ENCODE measurements around the gene NAV3. TPM values are rescaled to one million over a fixed set of nuclear protein-coding genes. Genes with fewer than 3 reads are reported as not detected.

The NAV3 gene
- total and polyA plus RNA-seq, 4 donors = 0.22 to 1.7 (median 0.71) TPM

DNA sequence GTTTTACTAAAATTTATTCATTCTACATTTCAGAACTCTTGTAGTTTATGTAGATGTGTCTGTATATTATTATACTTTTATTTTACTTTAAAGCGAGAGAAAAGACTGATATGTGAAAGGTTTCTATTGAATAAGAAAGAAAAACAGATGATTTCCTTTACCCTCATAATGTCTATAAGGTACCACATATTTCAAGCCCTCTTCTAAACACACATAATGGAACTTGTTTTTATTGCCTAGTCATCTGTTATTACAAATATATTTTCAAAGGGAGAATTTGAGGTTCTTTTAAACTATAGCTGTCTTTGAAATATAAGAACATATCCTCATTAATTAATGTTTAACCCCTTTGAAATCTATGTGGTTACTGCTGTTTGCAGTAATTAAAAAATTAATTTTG, 34.5 kb downstream of the NAV3 start:
- Histone ChIP-seq H3K9ac (ENCODE audit: low read depth in 1 of 2, low read length in 2 of 2) (no peak overlapping the region), H3K4me3 (ENCODE audit: low read depth in 1 of 3, low read length in 3 of 3) (no peak overlapping the region), H3K27ac (ENCODE audit: low read depth in 1 of 2, low read length in 2 of 2) (no peak overlapping the region), H3K9me3 (ENCODE audit: control insufficient read depth in 4 of 4, low read length in 3 of 4) (no peaks in the 10 kb centered on the region), H3K27me3 (ENCODE audit: control insufficient read depth in 4 of 4, insufficient read depth in 4 of 4, low read length in 3 of 4) (no peaks in the 10 kb centered on the region), H3K36me3 (ENCODE audit: control insufficient read depth in 4 of 4, insufficient read depth in 3 of 4, low read depth in 1 of 4, low read length in 3 of 4) (no peaks in the 10 kb centered on the region), H3K4me1 (ENCODE audit: control insufficient read depth in 4 of 4, insufficient read depth in 4 of 4, low read length in 3 of 4) (no peaks in the 10 kb centered on the region)
- TF ChIP-seq FOXA1 (IDR thresholded peaks at IDR 0.05) (no peak), NR2F2 (IDR thresholded peaks at IDR 0.05) (no peak), YY1 (IDR thresholded peaks at IDR 0.05) (no peak), RAD21 (IDR thresholded peaks at IDR 0.05) (no peak), RXRA (IDR thresholded peaks at IDR 0.05) (no peak), TAF1 (conservative IDR thresholded peaks at IDR 0.05) (no peak), SP1 (IDR thresholded peaks at IDR 0.05) (no peak), JUND (IDR thresholded peaks at IDR 0.05) (no peak), EGR1 (IDR thresholded peaks at IDR 0.05; ENCODE audit: low read depth in 2 of 2) (no peak), HNF4G (IDR thresholded peaks at IDR 0.05) (no peak), FOXA2 (IDR thresholded peaks at IDR 0.05) (no peak), HNF4A (conservative IDR thresholded peaks at IDR 0.05) (no peak), GABPA (IDR thresholded peaks at IDR 0.05 in 1 of 2, conservative IDR thresholded peaks at IDR 0.05 in 1 of 2) (no peak)
- TF ChIP-seq, protein P1, sequence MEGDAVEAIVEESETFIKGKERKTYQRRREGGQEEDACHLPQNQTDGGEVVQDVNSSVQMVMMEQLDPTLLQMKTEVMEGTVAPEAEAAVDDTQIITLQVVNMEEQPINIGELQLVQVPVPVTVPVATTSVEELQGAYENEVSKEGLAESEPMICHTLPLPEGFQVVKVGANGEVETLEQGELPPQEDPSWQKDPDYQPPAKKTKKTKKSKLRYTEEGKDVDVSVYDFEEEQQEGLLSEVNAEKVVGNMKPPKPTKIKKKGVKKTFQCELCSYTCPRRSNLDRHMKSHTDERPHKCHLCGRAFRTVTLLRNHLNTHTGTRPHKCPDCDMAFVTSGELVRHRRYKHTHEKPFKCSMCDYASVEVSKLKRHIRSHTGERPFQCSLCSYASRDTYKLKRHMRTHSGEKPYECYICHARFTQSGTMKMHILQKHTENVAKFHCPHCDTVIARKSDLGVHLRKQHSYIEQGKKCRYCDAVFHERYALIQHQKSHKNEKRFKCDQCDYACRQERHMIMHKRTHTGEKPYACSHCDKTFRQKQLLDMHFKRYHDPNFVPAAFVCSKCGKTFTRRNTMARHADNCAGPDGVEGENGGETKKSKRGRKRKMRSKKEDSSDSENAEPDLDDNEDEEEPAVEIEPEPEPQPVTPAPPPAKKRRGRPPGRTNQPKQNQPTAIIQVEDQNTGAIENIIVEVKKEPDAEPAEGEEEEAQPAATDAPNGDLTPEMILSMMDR (IDR thresholded peaks at IDR 0.05; ENCODE audit: low read depth, low read length, missing input control) = no peak
- TF ChIP-seq, protein P2, sequence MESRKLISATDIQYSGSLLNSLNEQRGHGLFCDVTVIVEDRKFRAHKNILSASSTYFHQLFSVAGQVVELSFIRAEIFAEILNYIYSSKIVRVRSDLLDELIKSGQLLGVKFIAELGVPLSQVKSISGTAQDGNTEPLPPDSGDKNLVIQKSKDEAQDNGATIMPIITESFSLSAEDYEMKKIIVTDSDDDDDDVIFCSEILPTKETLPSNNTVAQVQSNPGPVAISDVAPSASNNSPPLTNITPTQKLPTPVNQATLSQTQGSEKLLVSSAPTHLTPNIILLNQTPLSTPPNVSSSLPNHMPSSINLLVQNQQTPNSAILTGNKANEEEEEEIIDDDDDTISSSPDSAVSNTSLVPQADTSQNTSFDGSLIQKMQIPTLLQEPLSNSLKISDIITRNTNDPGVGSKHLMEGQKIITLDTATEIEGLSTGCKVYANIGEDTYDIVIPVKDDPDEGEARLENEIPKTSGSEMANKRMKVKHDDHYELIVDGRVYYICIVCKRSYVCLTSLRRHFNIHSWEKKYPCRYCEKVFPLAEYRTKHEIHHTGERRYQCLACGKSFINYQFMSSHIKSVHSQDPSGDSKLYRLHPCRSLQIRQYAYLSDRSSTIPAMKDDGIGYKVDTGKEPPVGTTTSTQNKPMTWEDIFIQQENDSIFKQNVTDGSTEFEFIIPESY (IDR thresholded peaks at IDR 0.05) = no peak
- TF ChIP-seq, protein P3, sequence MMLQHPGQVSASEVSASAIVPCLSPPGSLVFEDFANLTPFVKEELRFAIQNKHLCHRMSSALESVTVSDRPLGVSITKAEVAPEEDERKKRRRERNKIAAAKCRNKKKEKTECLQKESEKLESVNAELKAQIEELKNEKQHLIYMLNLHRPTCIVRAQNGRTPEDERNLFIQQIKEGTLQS (IDR thresholded peaks at IDR 0.05) = no peak
- TF ChIP-seq, protein P4, sequence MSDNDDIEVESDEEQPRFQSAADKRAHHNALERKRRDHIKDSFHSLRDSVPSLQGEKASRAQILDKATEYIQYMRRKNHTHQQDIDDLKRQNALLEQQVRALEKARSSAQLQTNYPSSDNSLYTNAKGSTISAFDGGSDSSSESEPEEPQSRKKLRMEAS (IDR thresholded peaks at IDR 0.05) = no peak
- TF ChIP-seq, protein P5, sequence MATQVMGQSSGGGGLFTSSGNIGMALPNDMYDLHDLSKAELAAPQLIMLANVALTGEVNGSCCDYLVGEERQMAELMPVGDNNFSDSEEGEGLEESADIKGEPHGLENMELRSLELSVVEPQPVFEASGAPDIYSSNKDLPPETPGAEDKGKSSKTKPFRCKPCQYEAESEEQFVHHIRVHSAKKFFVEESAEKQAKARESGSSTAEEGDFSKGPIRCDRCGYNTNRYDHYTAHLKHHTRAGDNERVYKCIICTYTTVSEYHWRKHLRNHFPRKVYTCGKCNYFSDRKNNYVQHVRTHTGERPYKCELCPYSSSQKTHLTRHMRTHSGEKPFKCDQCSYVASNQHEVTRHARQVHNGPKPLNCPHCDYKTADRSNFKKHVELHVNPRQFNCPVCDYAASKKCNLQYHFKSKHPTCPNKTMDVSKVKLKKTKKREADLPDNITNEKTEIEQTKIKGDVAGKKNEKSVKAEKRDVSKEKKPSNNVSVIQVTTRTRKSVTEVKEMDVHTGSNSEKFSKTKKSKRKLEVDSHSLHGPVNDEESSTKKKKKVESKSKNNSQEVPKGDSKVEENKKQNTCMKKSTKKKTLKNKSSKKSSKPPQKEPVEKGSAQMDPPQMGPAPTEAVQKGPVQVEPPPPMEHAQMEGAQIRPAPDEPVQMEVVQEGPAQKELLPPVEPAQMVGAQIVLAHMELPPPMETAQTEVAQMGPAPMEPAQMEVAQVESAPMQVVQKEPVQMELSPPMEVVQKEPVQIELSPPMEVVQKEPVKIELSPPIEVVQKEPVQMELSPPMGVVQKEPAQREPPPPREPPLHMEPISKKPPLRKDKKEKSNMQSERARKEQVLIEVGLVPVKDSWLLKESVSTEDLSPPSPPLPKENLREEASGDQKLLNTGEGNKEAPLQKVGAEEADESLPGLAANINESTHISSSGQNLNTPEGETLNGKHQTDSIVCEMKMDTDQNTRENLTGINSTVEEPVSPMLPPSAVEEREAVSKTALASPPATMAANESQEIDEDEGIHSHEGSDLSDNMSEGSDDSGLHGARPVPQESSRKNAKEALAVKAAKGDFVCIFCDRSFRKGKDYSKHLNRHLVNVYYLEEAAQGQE (IDR thresholded peaks at IDR 0.05) = no peak
- no peak for DNase-seq (ENCODE audit: low spot score)
- 92% methylated on average over 1 of the region's 1 CpG for WGBS
